SH-SY5Y (cell line): ENCODE measurements around the gene ICOSLG.
"Not testable (repeated sequence)": the region's sequence is repeated elsewhere in the genome, so short reads cannot be mapped to it uniquely, and the experiment has no call there.

ENCODE experiments used
- GATA2 ChIP-seq: IDR thresholded peaks from 2 replicates; pipeline ENCODE4 v1.6.1; 2011; ENCODE audit warnings: mild to moderate bottlenecking, low read depth, low read length
- GATA3 ChIP-seq: IDR thresholded peaks from 2 replicates; pipeline ENCODE4 v1.6.1; 2011; ENCODE audit warnings: low read depth, mild to moderate bottlenecking, low read length, moderate library complexity

GRCh38 chr21:44240842-44241241 is at the start of gene ICOSLG:
- not testable (repeated sequence) for TF ChIP-seq GATA2, GATA3
